Hepatocyte (in vitro differentiated cells): ENCODE measurements around the gene DDX20. TPM values are rescaled to one million over a fixed set of nuclear protein-coding genes. Genes with fewer than 3 reads are reported as not detected.
A peak's percentile ranks its signal among the peaks of the same experiment; 100 is the strongest.
"Not testable (repeated sequence)": the region's sequence is repeated elsewhere in the genome, so short reads cannot be mapped to it uniquely, and the experiment has no call there.

Experiments
- DNase-seq: peaks from one replicate; pipeline ENCODE4 v3.0.0-alpha.2; 2016; ENCODE audit warnings: low spot score
- H2AFZ ChIP-seq: fragments of 200-600 bp; sonication (generic); 2 replicates; pipeline ENCODE4 v1.6.0; 2016; ENCODE audit warnings: antibody characterized with exemption, mild to moderate bottlenecking
- H3K27ac ChIP-seq: fragments of 200-600 bp; sonication (generic); 2 replicates; pipeline ENCODE4 v1.5.1; 2016; ENCODE audit warnings: mild to moderate bottlenecking
- H3K27me3 ChIP-seq: fragments of 200-600 bp; sonication (generic); 2 replicates; pipeline ENCODE4 v1.6.1; 2016
- H3K36me3 ChIP-seq: fragments of 200-600 bp; sonication (generic); replicated peaks from 2 replicates; pipeline ENCODE4 v1.5.1; 2016; ENCODE audit warnings: low read depth; ENCODE audit not compliant: insufficient read depth
- H3K4me1 ChIP-seq: fragments of 200-600 bp; sonication (generic); 2 replicates; pipeline ENCODE4 v1.5.1; 2016; ENCODE audit warnings: mild to moderate bottlenecking, moderate library complexity; ENCODE audit not compliant: insufficient read depth
- H3K4me2 ChIP-seq: fragments of 200-600 bp; sonication (generic); 2 replicates; pipeline ENCODE4 v1.6.0; 2016
- H3K4me3 ChIP-seq: fragments of 200-600 bp; sonication (generic); 2 replicates; pipeline ENCODE4 v1.5.1; 2016; ENCODE audit warnings: mild to moderate bottlenecking
- H3K79me2 ChIP-seq: fragments of 200-600 bp; sonication (generic); 2 replicates; pipeline ENCODE4 v1.6.0; 2017; ENCODE audit warnings: mild to moderate bottlenecking
- H3K9me2 ChIP-seq: fragments of 200-600 bp; sonication (generic); replicated peaks from 2 replicates; pipeline ENCODE4 v1.6.0; 2017; ENCODE audit warnings: mild to moderate bottlenecking; ENCODE audit not compliant: insufficient read depth
- H3K9me3 ChIP-seq: fragments of 200-600 bp; sonication (generic); 2 replicates; pipeline ENCODE4 v1.5.1; 2016; ENCODE audit warnings: low read depth, mild to moderate bottlenecking
- H4K20me1 ChIP-seq: fragments of 200-600 bp; sonication (generic); 2 replicates; pipeline ENCODE4 v1.6.0; 2016; ENCODE audit warnings: mild to moderate bottlenecking; ENCODE audit not compliant: insufficient read depth, poor library complexity, severe bottlenecking
- EZH2 ChIP-seq: fragments of 200-600 bp; sonication (generic); IDR thresholded peaks from 2 replicates; pipeline ENCODE4 v1.6.1; 2016; ENCODE audit warnings: antibody characterized with exemption, mild to moderate bottlenecking, borderline replicate concordance
- EZH2phosphoT487 ChIP-seq: fragments of 200-600 bp; sonication (generic); IDR thresholded peaks from one replicate; pipeline ENCODE4 v1.6.1; 2018; ENCODE audit warnings: antibody characterized with exemption, mild to moderate bottlenecking, low read depth, moderate library complexity; ENCODE audit not compliant: unreplicated experiment, severe bottlenecking
- WGBS: methylation state at CpG from one replicate; pipeline ENCODE4 v1.1.6; 2016; ENCODE audit warnings: low lambda C conversion rate; ENCODE audit errors: missing lambda C conversion rate; 5-methylcytosine and 5-hydroxymethylcytosine counted together
- polyA plus RNA-seq: library from polyadenylated mRNA; unstranded; fragments of >200 nt; fragmentation: Nextera tagmentation; extraction: Ambion mirVana; gene quantifications from 2 replicates; pipeline ENCODE4 v1.2.1, GENCODE V29; 2016
- total RNA-seq: library from RNA; depleted of rRNA; stranded (reverse); fragments of >200 nt; gene quantifications from 2 replicates; pipeline ENCODE4 v1.2.3, GENCODE V29; 2014
- TF ChIP-seq, protein P1 (sequence below): fragments of 200-600 bp; sonication (generic); IDR thresholded peaks from 2 replicates; pipeline ENCODE4 v1.5.1; 2016; ENCODE audit warnings: antibody characterized with exemption, mild to moderate bottlenecking; ENCODE audit not compliant: poor library complexity

Gene DDX20
- total and polyA plus RNA-seq, 2 experiments from 2014 or later, result 6.7 to 19.4 TPM

DNA sequence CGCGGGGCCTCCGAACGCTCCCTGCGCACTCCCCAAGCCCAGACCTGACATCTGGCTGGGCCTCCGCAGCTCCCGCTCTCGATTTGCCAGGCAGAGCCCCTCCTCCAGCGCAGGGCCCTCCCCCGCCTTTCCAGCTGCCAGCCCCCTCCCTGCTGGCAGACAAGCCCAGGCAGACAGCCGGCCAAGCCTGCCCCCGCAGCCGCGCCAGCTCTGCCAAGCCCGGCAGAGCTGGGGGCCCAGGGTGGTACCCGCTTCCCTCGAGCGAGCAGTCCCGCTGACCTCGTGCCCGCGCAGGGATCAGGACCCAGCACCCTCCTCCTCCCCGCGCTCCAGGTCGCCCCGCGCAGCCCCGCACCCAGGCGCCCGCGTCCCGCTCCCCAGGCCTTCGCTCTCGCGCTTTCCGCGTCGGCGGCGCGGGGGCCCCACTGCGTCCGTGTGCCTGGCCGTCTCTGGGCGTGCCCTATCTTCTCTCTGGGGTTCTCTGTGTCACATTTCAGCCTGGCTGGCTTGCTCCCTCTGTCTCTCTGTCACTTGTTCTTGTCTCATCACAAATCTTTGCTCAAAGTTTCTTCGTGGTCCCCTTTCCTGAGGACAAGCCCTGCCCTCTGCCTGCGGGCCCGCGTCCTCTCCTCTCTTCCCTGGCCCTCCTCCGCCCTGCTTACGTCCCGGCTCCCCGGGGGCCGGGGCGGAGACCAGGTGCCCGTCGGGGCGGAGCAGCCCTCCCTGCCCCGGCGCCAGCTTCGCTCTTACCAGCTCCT is 17.1 kb upstream of the DDX20 start:
- H2AFZ ChIP-seq, result peak overlapping the region; percentile 64

DNA sequence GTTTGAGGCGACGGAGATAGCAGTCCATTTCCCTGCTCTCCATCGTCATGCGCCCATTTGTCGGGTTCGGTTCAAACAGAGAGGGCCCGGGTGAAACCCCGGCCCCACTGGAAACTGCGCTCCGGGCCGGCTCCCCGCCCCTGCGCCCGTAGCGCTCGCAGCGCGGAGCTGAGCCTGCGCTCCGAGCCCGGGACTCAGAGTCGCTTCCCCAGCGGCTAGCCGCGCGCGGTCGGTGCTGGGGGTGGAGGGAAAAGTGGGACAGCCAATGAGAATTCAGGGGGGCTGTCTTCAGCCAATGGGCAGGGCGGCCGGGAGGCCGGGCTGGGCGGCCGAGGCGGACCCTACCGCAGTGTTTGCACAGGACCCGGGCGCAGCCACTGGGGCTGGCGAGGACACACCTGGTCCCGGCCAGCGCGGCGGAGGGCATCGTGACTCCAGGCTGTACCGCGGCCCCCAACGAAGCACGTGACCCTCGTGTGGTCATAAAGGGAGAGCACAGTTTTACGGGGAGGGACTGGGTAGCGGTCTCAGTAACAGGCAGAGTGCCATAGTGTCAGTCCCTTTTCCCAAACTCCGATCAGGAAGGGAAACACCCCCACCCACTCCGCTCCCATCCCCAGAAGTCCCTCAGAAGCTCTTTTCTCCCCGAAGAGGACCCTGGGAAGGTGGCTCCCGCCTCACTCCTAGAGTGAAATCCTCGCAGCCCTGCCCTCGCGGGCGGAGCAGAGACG is 16.3 kb upstream of the DDX20 start, which contains the start of gene INKA2:
INKA2 (minus strand) TSS at position 202 of the 731 bp plus-strand sequence; CDS start at position 49, 153 bp downstream.
- Histone ChIP-seq H3K4me2 (peak within 1 kb of the TSS; percentile 100), H3K79me2 (peaks cover 5% of the 10 kb centered on the region), H4K20me1 (peaks cover 4% of the 10 kb centered on the region), H3K27me3 (peaks cover 26% of the 10 kb centered on the region), H3K27ac (peak within 1 kb of the TSS; percentile 83), H3K9me3 (no peaks in the 10 kb centered on the region), H3K9me2 (no peaks in the 10 kb centered on the region), H3K36me3 (no peaks in the 10 kb centered on the region), H3K4me1 (peaks cover 14% of the 10 kb centered on the region), H2AFZ (peak within 1 kb of the TSS; percentile 97), H3K4me3 (peak within 1 kb of the TSS; percentile 37)
- TF ChIP-seq, protein P1, sequence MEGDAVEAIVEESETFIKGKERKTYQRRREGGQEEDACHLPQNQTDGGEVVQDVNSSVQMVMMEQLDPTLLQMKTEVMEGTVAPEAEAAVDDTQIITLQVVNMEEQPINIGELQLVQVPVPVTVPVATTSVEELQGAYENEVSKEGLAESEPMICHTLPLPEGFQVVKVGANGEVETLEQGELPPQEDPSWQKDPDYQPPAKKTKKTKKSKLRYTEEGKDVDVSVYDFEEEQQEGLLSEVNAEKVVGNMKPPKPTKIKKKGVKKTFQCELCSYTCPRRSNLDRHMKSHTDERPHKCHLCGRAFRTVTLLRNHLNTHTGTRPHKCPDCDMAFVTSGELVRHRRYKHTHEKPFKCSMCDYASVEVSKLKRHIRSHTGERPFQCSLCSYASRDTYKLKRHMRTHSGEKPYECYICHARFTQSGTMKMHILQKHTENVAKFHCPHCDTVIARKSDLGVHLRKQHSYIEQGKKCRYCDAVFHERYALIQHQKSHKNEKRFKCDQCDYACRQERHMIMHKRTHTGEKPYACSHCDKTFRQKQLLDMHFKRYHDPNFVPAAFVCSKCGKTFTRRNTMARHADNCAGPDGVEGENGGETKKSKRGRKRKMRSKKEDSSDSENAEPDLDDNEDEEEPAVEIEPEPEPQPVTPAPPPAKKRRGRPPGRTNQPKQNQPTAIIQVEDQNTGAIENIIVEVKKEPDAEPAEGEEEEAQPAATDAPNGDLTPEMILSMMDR, result no peak
- no peak for TF ChIP-seq EZH2
- under 1% methylated on average over 52 of the region's 59 CpGs for WGBS
- peak; percentile 89 for DNase-seq

More for the DNA sequence above, 17.1 kb upstream of the DDX20 start:
- peak overlapping the region; percentile 37 for H3K4me3 ChIP-seq
- H3K9me2 ChIP-seq, result no peaks in the 10 kb centered on the region
- WGBS, result 1% methylated on average over 46 of the region's 61 CpGs
- H3K9me3 ChIP-seq, result no peaks in the 10 kb centered on the region
- peak overlapping the region; percentile 100 for H3K4me2 ChIP-seq
- peaks cover 26% of the 10 kb centered on the region for H3K27me3 ChIP-seq
- H4K20me1 ChIP-seq, result peaks cover 4% of the 10 kb centered on the region
- peak; percentile 79 for DNase-seq
- TF ChIP-seq EZH2phosphoT487 (no peak), EZH2 (no peak)
- TF ChIP-seq, protein P1, result no peak
- peaks cover 5% of the 10 kb centered on the region for H3K79me2 ChIP-seq
- no peaks in the 10 kb centered on the region for H3K36me3 ChIP-seq
- H3K4me1 ChIP-seq, result peaks cover 17% of the 10 kb centered on the region
- H3K27ac ChIP-seq, result peak overlapping the region; percentile 83

DNA sequence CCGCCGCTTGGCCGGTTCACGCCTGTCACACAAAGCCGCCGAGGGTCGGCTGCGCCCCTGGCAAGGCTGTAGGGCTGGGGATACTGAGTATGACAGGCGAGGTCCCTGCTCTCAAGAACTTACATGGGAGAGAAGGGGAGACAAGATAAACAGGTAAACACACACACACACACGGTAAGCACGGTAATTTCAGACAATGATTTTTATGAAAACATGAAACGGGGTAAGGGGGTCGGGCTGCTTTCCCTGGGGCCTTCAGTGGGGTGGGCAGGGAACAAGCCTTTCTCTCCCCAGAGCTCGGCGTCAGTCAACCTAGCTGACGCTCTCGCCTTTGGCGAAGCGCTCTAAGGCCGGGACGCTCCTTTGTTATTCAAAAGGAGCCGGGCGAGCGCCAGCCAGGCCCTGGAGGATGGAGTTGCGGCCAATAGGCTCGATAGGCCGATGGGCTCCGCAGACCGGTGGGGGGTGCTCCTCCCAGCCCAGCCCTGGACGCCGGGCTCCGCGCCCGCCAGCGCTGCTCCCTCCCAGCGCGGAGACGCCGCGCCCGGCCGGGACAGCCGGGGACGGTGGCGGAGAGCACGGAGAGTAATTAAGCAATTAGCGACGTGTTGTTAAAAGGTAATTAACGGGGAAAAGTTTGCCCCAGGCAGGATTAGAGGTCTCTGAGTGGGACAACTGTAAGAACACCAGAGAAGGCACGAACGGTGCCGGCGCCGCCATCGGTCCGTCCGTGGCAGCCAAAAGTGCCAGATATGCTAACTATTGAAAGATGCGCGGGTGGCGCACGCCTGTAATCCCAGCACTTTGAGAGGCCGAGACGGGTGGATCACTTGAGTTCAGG is 15.6 kb upstream of the DDX20 start:
- no peaks in the 10 kb centered on the region for H3K9me3 ChIP-seq
- H3K4me3 ChIP-seq, result peak overlapping the region; percentile 37
- H3K36me3 ChIP-seq, result no peaks in the 10 kb centered on the region
- peak overlapping the region; percentile 100 for H3K4me2 ChIP-seq
- H3K79me2 ChIP-seq, result peaks cover 5% of the 10 kb centered on the region
- peaks cover 4% of the 10 kb centered on the region for H4K20me1 ChIP-seq
- peaks cover 26% of the 10 kb centered on the region for H3K27me3 ChIP-seq
- 2% methylated on average over 61 of the region's 63 CpGs for WGBS
- peak overlapping the region; percentile 97 for H2AFZ ChIP-seq
- H3K27ac ChIP-seq, result peak overlapping the region; percentile 83
- peak; percentile 79 for DNase-seq
- peaks cover 14% of the 10 kb centered on the region for H3K4me1 ChIP-seq
- no peak for TF ChIP-seq EZH2phosphoT487
- no peak for TF ChIP-seq EZH2
- TF ChIP-seq, protein P1, result peak; percentile 6
- no peaks in the 10 kb centered on the region for H3K9me2 ChIP-seq

DNA sequence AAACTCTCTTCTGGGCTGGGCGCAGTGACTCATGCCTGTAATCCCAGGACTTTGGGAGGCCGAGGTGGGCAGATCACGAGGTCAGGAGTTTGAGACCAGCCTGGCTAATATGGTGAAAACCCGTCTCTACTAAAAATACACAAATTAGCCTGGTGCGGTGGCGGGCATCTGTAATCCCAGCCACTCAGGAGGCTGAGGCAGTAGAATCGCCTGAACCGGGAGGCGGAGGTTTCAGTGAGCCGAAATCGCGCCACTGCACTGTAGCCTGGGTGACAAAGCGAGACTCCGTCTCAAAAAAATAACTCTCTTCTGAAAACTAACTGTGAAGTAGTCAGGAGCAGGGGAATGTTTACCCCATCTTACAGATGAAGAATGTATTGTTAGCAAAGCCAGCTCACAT is 13.4 kb upstream of the DDX20 start:
- H2AFZ ChIP-seq, H3K4me2 ChIP-seq, H3K79me2 ChIP-seq, H3K36me3 ChIP-seq, H4K20me1 ChIP-seq, DNase-seq, H3K9me3 ChIP-seq, H3K4me3 ChIP-seq, H3K9me2 ChIP-seq, H3K27ac ChIP-seq: not testable (repeated sequence)
- H3K27me3 ChIP-seq, result peaks cover 22% of the 10 kb centered on the region
- 95% methylated on average over 14 of the region's 14 CpGs for WGBS
- H3K4me1 ChIP-seq, result peaks cover 11% of the 10 kb centered on the region
